ENCODE measurements around the gene ZFYVE9. TPM values are rescaled to one million over a fixed set of nuclear protein-coding genes. Genes with fewer than 3 reads are reported as not detected.

The ZFYVE9 gene
- total and polyA plus RNA-seq, 9 of the 15 experiments (the other 6 are each of a cell fraction or from before 2014, with no cell fraction given), result 0.52 to 14.4 (median 8.9) TPM

DNA sequence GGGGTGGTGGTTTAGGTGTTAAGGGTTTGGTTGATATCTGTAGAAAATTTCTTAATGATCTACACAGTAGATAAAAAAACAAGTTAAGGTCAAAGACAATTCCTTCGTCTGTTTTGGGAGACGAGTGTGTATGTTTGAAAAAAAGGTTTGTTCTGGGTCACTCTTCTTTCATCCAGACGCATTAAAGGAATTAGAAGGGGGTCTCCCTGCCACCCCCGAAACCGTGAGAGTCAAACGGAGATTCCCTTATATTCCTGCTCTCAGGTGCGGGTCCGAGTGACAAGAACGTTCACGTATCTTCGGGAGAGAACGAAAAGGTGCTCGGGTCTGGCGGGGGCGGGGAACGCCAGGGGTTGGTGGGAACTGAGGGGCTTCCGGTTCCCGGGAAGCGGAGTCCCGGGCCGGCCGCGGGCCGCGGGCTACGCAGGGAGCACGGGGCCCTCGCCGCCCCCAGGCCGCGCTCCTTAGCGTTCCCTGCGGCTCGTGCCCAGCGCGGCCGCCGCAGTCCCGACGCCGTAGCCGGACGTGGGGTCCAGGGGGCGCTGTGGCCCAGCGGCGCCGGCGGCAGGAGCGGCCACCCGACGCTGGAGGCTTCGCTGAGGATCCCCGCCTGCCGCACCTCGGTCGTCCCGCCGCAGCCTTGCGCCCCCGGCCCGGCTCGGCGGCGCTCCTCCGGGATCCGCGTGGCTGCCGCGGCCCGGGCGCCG is at the start of gene ZFYVE9 (continued):
- TF ChIP-seq ZFP30 (CRISPR knock-in tag; IDR thresholded peaks at IDR 0.05; ENCODE audit: borderline replicate concordance) (no peak), SMC3 (conservative IDR thresholded peaks at IDR 0.05; ENCODE audit: insufficient read depth, low read depth, low read length) (peak; percentile 70), ZNF561 (CRISPR knock-in tag; conservative IDR thresholded peaks at IDR 0.05) (no peak), KAT8 (IDR thresholded peaks at IDR 0.05; ENCODE audit: low read depth) (no peak), MEIS2 (IDR thresholded peaks at IDR 0.05; ENCODE audit: partially characterized antibody) (no peak), BDP1 (IDR thresholded peaks at IDR 0.05; ENCODE audit: insufficient read depth, insufficient read length) (no peak)
- TF ChIP-seq, protein P1, sequence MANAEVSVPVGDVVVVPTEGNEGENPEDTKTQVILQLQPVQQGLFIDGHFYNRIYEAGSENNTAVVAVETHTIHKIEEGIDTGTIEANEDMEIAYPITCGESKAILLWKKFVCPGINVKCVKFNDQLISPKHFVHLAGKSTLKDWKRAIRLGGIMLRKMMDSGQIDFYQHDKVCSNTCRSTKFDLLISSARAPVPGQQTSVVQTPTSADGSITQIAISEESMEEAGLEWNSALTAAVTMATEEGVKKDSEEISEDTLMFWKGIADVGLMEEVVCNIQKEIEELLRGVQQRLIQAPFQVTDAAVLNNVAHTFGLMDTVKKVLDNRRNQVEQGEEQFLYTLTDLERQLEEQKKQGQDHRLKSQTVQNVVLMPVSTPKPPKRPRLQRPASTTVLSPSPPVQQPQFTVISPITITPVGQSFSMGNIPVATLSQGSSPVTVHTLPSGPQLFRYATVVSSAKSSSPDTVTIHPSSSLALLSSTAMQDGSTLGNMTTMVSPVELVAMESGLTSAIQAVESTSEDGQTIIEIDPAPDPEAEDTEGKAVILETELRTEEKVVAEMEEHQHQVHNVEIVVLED (CRISPR knock-in tag; IDR thresholded peaks at IDR 0.05), result peak; percentile 85
- TF ChIP-seq, protein P2, sequence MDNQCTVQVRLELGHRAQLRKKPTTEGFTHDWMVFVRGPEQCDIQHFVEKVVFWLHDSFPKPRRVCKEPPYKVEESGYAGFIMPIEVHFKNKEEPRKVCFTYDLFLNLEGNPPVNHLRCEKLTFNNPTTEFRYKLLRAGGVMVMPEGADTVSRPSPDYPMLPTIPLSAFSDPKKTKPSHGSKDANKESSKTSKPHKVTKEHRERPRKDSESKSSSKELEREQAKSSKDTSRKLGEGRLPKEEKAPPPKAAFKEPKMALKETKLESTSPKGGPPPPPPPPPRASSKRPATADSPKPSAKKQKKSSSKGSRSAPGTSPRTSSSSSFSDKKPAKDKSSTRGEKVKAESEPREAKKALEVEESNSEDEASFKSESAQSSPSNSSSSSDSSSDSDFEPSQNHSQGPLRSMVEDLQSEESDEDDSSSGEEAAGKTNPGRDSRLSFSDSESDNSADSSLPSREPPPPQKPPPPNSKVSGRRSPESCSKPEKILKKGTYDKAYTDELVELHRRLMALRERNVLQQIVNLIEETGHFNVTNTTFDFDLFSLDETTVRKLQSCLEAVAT (IDR thresholded peaks at IDR 0.05), result no peak

All from K562 (cell line).